NCI-H2107 treated with DMSO at 0.1 percent for 48 hours (cell line): ENCODE measurements around the gene PDLIM5.

Experiments
- DNase-seq: peaks from one replicate; lab custom pipeline; 2025; ENCODE audit not compliant: unreplicated experiment; lab: John Stamatoyannopoulos, UW

PDLIM5 gene

DNA sequence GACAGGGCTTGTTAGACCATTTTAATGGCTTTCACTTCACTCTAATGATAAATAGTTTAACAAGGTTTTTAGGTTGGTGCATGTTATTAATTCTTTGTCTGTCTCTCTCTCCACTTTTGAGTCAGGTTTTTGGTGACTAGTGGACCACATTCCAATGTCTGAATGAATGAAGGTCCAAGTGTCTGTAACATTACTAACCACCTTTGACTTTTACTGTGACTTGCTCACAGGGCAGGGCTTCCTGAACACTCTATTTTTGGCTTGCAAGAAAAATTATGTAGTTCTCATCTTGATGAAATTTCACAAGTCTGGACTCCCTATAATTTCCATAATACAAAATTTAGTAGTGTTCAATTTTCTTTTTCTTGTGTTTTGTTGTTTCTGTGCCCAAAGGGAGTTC is 227.2 kb downstream of the PDLIM5 start:
- no peak for DNase-seq

DNA sequence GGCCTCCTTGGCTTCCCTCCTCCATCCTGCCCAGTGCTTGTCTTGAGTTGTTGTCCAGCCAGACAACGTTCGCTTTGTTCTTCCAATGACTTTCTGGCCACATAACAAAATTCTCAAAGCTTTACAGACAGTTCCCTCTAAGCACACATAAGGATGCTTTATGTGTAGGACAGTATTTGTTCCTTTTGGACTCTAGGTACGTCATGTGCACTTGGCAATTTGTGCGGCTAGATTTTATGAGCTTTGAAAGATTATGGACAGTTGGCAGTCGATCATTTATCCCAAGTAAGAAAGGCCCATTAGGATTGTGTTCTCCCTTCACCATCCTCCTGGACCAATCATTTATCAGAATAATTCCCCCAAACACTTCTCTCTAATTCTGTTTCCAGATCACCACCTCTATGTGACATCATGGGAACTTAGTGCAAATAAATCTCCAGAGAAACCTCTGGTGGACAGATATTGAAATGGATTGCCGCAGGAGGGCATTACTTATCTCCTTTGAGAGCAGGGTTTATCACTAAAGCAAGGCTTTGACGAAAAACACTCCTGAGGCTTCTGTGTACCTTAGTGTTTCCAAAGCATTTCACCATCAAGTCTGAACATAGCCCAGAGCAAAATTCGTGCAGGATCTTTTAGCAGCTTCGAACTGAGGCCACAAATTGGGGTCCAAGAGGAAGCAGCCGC is 228.6 kb downstream of the PDLIM5 start:
- no peak for DNase-seq

DNA sequence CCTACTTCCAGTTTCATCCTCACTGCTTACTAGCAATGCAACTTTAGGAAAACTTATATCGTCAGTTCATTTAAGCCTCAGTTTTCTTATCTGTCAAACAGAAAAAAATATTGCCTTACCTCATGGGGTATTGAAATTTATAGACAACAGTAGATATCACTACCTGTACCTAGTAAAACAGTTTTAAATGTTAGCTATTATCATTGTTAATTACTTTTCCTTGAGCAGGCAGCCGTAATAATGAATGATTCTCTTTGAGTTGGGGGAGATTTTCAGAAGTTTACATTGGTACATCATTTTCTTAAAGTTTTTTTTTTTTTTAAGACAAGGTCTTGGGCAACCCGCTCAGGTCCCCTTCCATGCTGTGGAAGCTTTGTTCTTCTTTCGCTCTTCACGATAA is 234.3 kb downstream of the PDLIM5 start:
- DNase-seq = no peak

DNA sequence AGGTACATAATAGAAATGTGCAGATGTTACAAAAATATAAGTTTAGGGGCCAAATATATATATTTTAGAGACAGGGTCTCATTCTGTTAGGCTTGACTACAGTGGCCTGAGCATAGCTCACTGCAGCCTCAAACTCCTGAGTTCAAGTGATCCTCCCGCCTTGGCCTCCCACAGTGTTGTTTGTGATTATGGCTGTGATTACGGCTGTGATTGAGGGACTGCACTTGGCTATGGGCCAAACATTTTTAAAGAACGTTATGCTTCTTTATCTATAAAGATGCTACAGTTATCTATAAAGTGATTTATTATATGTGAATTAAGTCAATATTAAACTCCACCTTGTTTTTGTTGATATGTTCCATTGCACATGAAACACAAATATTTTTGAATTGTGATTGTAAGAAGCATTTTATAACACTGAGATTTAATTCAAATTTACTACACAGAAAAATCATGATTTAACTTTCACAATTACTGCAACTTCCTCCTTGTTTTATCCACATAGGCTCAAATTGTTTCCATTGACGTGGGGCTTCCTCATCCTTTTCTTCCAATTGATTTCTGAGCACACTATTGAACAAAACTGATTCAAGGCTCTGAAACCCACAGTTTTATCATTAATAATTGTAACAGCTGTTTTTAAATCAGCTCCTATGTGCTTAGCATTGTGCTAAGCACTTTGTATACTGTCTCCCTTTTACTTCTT is 237.6 kb downstream of the PDLIM5 start:
- no peak for DNase-seq

DNA sequence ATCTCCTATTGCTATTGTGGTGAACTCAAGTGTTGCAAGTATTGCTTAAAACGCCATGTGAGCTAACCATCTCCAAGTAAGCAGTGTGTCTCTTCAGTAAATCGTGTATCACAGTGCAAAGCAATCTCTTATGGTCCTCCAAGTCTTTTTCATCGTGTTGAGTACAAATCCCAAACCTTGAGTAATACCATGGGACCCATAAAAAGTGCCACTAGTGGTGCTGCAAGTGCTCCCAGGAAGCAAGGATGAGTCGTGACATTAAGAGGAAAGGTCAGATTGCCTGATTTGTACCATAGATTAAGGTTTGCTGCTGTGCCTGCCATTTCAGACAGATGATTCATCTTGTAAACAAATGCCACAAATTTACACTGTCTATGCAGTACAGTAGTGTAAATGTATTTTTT is 239.1 kb downstream of the PDLIM5 start:
- DNase-seq = no peak

DNA sequence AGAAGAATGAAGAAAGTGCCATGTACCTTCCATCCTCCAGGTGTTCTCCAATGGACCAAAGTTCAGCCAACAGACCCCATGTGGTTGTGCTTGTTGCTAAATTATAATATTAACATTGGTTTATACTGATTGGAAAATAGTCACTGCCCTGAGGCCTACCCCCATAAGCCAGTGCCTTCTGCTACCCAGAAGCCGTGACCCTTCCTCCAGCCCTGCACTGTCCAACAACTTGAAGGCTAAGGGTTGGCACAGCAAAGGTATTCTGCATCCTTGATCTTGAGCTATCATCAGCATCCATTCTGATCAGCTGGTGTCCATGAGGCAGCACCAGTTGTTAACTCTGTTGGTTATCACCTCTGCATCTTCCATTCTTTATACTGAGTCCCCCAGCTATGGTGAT is 239.8 kb downstream of the PDLIM5 start:
- no peak for DNase-seq

DNA sequence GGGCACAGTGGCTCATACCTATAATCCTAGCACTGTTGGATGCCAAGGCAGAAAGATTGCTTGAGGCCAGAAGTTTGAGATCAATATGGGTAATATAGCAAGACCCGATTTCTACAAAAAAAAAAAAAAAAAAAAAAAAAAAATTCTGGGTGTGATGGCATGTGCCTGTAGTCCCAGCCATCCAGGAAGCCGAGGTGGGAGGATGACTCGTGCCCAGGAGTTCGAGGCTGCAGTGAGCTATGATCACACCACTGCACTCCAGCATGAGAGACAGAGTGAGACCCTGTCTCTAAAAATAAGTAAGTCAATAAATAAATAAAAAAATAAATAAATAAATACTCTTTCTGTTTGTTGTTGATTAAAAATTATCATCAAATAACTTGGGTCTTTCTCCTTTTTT is 243.6 kb downstream of the PDLIM5 start:
- no peak for DNase-seq

DNA sequence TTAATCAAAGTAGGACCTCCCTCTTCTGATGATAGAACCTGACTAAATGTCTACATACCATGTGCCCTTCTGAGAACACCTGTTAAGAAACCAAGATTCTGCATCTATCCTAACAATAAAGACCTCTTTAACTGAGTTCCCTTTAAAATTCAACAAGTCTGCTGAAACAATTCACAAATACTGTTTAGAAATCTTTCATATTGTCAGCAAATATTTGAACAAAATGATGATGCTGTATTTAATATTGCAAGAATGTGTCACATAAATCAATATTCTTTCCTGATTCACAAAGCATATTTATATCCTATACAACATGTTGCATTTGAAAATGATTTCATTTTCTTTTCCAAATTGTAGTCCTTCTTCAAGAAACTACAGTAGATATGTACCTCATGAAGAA is 246.4 kb downstream of the PDLIM5 start:
- no peak for DNase-seq

DNA sequence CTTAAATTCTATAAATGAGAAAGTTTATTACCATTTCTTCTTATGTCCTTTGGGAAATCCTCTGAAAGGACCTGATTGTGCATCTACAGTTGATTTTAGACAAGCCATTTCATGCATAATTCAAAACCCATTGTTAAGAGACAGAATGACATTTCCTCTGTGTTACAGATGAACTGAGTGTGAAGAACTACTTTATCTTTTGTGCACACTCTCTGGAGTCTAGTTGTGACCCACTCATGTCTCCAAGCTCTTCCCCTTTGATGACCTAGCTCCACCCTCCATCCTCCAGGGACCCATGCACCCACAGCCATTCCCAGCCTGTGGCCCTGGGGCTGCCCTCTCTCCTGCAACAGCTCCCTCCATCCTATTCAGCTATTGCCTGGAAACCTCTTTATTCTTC is 248.6 kb downstream of the PDLIM5 start:
- no peak for DNase-seq

DNA sequence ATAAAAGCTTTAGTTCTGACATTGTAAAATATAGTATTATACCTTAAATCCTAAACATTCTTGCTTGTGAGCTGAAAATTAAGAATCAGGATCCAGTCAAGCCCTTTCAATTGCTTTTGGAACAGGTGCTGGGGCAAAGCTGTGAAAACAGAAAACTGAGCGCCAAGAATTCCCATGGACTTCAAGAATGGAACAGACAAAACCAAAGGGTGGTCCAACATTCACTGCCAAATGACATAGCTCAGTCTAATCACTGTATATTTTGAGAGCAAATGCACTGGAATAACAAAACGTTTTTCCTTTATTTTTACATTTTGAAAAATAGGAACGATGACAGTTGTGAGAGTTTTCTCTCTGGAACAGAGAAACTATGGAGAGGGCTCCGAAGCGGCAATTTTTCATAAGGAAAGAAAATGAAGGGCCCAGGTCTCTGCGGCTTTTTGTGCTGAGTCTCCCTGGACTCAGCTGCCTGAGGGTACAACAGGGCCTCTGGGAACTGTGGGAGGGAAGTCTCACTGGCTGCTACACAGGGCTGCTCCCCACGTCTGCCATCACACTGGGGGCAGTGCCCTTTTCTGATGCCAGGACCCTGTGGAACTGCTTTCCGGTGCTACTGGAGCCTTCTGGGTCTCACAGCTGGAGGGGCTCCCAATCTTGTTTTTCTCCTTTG is 250.0 kb downstream of the PDLIM5 start:
- no peak for DNase-seq

DNA sequence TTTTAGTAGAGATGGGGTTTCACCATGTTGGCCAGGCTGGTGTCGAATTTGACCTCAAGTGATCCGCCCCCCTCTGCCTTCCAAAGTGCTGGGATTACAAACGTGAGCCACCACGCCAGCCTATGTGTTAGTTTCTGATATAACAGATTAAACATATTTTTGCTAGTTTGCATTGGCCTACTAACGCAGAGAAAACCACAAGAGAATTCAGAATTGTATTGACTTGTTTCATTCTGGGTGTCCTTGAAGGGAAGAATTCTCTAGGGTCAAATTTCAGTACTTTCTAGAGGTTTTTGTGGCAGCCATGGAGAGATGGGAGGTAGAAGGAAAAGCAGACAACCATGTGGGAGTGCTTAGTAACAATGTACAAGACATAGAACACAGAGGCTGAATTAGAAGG is 259.9 kb downstream of the PDLIM5 start:
- no peak for DNase-seq

DNA sequence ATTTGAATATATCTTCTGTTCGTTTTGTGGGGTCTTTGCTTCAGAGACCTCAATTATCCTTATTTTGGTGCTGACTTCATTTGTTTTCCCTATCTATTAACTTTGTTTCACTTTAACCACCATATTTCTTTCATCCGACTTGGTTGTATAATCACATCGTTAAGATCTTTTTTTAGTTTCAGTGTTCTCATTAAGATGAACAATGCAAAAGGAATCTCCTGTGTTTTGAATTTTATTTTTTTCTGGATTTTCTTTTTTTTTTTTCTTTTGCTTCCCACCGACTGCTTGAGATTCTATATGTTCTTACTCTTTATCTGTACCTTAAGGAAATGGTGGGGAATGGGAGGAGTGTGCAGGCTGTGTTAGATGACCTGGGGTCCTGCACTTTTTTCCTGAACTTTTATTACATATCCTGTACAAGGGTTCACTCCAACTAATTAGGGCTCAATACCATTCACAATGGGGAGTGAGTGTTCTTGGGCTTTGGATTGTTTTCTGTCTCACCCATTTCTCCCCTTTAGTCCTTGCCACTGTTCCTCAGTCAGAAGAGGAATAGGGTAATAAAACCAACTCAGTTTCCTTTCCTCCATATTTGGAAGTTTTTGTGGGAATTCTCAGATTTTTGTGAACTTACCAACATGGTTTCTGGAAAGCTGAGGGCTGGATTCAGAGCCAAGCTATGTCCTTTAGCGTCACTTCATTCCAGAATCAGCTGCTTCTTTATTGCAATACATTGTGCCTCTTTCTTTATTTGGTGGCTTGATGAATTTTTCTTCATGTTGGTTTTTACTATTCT is 262.8 kb downstream of the PDLIM5 start:
- DNase-seq = no peak

DNA sequence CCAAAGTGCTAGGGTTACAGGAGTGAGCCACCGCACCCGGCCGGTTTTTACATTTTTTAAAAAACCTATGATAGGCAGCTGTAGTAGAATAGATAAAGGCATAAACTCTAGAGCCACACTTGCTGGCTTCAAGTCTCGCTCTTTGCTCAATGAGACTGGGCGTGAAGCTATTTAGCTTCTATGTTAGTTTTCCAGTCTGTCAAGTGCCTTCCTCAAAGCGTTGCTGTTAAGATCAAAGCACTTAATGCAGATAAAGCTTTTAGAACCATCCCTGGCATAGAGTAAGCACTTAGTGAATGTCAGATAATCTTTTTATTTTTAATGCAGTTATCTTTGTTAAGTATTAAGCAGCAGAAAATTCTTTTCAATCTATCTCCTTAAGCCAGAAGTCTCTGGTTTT is 264.0 kb downstream of the PDLIM5 start:
- DNase-seq = no peak
